ENCODE measurements around the gene BPIFB1. TPM values are rescaled to one million over a fixed set of nuclear protein-coding genes. Genes with fewer than 3 reads are reported as not detected.

The BPIFB1 gene
- total and polyA plus RNA-seq, 10 of the 15 experiments (the other 5 are each of a cell fraction or from before 2014, with no cell fraction given): 0.13 TPM; not detected in 9

DNA sequence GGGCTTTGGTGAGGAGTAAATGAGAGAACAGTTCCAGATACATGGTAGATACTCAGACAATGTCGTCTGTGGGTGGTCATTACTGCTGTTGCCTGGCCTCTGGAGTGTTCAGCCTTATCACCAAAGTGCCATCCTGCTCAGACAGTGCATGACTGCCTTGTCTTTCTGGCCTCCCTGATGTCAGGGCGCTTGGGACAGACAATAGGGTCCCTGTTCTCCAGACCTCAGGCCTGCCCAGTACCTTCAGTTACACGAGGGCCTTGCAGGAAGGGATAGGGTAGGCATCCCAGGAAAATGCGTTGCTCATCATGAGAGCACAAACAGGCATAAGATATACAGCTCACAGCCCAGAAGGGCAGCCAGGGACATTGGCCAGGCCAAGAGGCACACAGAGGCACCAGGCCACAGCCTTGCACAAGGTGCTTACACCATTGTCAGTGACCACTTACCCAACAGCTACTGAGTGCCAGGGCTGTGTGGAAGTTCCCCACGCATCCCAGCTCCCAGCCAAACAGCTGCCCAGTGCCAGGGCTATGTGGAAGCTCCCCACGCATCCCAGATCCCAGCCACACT lies 27.4 kb downstream of the BPIFB1 start:
- H3K4me3 ChIP-seq: no peak overlapping the region
- no peaks in the 10 kb centered on the region for H3K79me2 ChIP-seq (ENCODE audit: control insufficient read depth, insufficient read depth, low read length)
- RAD21 ChIA-PET (ENCODE audit: unreplicated experiment): no interaction called here
- TF ChIP-seq TBL1XR1 (IDR thresholded peaks at IDR 0.05; ENCODE audit: low read depth, low read length) (no peak), ESRRA (IDR thresholded peaks at IDR 0.05; ENCODE audit: low read length) (no peak), NRF1 (conservative IDR thresholded peaks at IDR 0.05; ENCODE audit: low read depth, low read length) (no peak), NBN (IDR thresholded peaks at IDR 0.05) (no peak), ZNF274 (IDR thresholded peaks at IDR 0.05; ENCODE audit: insufficient read depth, insufficient read length) (no peak), MXI1 (IDR thresholded peaks at IDR 0.05; ENCODE audit: low read depth, low read length) (no peak), TCF7 (IDR thresholded peaks at IDR 0.05; ENCODE audit: borderline replicate concordance) (no peak), EZH2 (IDR thresholded peaks at IDR 0.05; ENCODE audit: borderline replicate concordance, control insufficient read depth, low read depth, low read length) (no peak), FOXM1 (IDR thresholded peaks at IDR 0.05; ENCODE audit: low read depth, low read length) (no peak), RFX5 (IDR thresholded peaks at IDR 0.05; ENCODE audit: low read depth, low read length) (no peak), WRNIP1 (IDR thresholded peaks at IDR 0.05; ENCODE audit: borderline replicate concordance, low read depth, low read length) (no peak)
- TF ChIP-seq, protein P1, sequence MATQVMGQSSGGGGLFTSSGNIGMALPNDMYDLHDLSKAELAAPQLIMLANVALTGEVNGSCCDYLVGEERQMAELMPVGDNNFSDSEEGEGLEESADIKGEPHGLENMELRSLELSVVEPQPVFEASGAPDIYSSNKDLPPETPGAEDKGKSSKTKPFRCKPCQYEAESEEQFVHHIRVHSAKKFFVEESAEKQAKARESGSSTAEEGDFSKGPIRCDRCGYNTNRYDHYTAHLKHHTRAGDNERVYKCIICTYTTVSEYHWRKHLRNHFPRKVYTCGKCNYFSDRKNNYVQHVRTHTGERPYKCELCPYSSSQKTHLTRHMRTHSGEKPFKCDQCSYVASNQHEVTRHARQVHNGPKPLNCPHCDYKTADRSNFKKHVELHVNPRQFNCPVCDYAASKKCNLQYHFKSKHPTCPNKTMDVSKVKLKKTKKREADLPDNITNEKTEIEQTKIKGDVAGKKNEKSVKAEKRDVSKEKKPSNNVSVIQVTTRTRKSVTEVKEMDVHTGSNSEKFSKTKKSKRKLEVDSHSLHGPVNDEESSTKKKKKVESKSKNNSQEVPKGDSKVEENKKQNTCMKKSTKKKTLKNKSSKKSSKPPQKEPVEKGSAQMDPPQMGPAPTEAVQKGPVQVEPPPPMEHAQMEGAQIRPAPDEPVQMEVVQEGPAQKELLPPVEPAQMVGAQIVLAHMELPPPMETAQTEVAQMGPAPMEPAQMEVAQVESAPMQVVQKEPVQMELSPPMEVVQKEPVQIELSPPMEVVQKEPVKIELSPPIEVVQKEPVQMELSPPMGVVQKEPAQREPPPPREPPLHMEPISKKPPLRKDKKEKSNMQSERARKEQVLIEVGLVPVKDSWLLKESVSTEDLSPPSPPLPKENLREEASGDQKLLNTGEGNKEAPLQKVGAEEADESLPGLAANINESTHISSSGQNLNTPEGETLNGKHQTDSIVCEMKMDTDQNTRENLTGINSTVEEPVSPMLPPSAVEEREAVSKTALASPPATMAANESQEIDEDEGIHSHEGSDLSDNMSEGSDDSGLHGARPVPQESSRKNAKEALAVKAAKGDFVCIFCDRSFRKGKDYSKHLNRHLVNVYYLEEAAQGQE (IDR thresholded peaks at IDR 0.05; ENCODE audit: low read depth, low read length): no peak
- TF ChIP-seq, protein P2, sequence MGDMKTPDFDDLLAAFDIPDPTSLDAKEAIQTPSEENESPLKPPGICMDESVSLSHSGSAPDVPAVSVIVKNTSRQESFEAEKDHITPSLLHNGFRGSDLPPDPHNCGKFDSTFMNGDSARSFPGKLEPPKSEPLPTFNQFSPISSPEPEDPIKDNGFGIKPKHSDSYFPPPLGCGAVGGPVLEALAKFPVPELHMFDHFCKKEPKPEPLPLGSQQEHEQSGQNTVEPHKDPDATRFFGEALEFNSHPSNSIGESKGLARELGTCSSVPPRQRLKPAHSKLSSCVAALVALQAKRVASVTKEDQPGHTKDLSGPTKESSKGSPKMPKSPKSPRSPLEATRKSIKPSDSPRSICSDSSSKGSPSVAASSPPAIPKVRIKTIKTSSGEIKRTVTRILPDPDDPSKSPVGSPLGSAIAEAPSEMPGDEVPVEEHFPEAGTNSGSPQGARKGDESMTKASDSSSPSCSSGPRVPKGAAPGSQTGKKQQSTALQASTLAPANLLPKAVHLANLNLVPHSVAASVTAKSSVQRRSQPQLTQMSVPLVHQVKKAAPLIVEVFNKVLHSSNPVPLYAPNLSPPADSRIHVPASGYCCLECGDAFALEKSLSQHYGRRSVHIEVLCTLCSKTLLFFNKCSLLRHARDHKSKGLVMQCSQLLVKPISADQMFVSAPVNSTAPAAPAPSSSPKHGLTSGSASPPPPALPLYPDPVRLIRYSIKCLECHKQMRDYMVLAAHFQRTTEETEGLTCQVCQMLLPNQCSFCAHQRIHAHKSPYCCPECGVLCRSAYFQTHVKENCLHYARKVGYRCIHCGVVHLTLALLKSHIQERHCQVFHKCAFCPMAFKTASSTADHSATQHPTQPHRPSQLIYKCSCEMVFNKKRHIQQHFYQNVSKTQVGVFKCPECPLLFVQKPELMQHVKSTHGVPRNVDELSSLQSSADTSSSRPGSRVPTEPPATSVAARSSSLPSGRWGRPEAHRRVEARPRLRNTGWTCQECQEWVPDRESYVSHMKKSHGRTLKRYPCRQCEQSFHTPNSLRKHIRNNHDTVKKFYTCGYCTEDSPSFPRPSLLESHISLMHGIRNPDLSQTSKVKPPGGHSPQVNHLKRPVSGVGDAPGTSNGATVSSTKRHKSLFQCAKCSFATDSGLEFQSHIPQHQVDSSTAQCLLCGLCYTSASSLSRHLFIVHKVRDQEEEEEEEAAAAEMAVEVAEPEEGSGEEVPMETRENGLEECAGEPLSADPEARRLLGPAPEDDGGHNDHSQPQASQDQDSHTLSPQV (IDR thresholded peaks at IDR 0.05): no peak
- TF ChIP-seq, protein P3, sequence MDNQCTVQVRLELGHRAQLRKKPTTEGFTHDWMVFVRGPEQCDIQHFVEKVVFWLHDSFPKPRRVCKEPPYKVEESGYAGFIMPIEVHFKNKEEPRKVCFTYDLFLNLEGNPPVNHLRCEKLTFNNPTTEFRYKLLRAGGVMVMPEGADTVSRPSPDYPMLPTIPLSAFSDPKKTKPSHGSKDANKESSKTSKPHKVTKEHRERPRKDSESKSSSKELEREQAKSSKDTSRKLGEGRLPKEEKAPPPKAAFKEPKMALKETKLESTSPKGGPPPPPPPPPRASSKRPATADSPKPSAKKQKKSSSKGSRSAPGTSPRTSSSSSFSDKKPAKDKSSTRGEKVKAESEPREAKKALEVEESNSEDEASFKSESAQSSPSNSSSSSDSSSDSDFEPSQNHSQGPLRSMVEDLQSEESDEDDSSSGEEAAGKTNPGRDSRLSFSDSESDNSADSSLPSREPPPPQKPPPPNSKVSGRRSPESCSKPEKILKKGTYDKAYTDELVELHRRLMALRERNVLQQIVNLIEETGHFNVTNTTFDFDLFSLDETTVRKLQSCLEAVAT (IDR thresholded peaks at IDR 0.05): no peak
- H3K36me3 ChIP-seq (ENCODE audit: control insufficient read depth in 2 of 2, insufficient read depth in 2 of 2, low read length in 1 of 2): no peaks in the 10 kb centered on the region
- intact Hi-C loops (cut with micrococcal nuclease; ENCODE audit: unreplicated experiment) (no loop called here), in situ Hi-C loops (cut with MboI) (no loop called here)
- 8% methylated on average over 6 of the region's 6 CpGs for WGBS (ENCODE audit: insufficient coverage, insufficient replicate concordance, low lambda C conversion rate, missing lambda C conversion rate)
- CTCF ChIA-PET: no interaction called here
- H3K27ac ChIP-seq (ENCODE audit: control insufficient read depth, insufficient read depth): no peak overlapping the region
- no peak for DNase-seq (ENCODE audit: low read depth, low spot score)
- no peak for ATAC-seq
- H3K4me1 ChIP-seq (ENCODE audit: control insufficient read depth, insufficient read depth, low read length): no peaks in the 10 kb centered on the region
- H3K9me3 ChIP-seq (replicated peaks; ENCODE audit: control insufficient read depth, insufficient read depth, low read length): no peaks in the 10 kb centered on the region
- BruUV-seq (replicated peaks): no TSS peak
- H3K4me2 ChIP-seq (ENCODE audit: control insufficient read depth, insufficient read depth): no peak overlapping the region
- FAIRE-seq: no peak
- no peaks in the 10 kb centered on the region for H4K20me1 ChIP-seq (ENCODE audit: control insufficient read depth, insufficient read depth)
- POLR2A ChIA-PET: no interaction called here
- no peak overlapping the region for H3K9ac ChIP-seq (ENCODE audit: control insufficient read depth, insufficient read depth, low read length)
- H2AFZ ChIP-seq (ENCODE audit: control insufficient read depth, low read depth, low read length): no peak overlapping the region
- SMC1A ChIA-PET (ENCODE audit: uncharacterized antibody, unreplicated experiment): no interaction called here
- no peaks in the 10 kb centered on the region for H3K27me3 ChIP-seq (replicated peaks in 1 of 2; ENCODE audit: control insufficient read depth in 2 of 2, insufficient read depth in 2 of 2, low read length in 1 of 2)
